ENCODE measurements around the gene SLC4A5.
"Not testable (repeated sequence)": the region's sequence is repeated elsewhere in the genome, so short reads cannot be mapped to it uniquely, and the experiment has no call there.

SLC4A5 gene

DNA sequence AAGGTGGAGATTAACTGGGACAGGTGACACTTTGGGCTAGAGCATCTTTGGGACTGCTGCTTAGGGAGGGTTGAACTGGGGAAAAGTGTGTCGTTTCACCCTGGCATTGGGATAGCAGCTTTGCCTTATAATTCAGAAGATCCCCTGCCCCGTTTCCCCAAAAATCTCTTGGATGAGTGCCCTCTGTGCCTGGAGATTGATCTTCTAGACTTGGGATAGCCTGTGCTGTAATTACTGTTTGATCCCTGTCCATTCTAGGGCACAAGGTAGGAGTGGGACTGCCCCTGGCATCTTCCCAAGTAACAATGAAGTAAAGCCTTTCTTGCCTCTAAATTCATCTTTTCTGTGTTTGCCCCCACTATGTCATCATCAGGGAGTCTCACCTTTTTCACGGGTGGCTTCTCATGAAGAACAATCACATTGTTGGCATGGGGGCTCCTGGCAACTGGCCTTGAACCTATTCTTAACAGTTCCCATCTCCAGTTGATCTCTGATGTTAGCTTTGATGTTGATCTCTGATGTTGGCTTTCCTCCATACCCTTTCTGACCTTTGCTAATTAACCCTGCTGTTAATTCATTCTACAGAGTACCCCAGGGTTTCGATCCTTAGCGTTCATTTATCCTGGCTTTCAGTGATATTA lies 123.2 kb downstream of the SLC4A5 start:
- intact Hi-C loops (cut with micrococcal nuclease) = no loop called here
- Mint-ChIP-seq H3K36me3 (ENCODE audit: low read depth) (peaks cover 74% of the 10 kb centered on the region), H3K4me1 (ENCODE audit: low read depth) (peaks cover 35% of the 10 kb centered on the region), H3K27ac (no peak overlapping the region), H3K9me3 (no peaks in the 10 kb centered on the region), H3K27me3 (no peaks in the 10 kb centered on the region), H3K4me3 (no peak overlapping the region)

GRCh38 chr2:74216642-74217041 lies 126.6 kb downstream of the SLC4A5 start:
- no peak overlapping the region for H3K4me3 Mint-ChIP-seq
- H3K27me3 Mint-ChIP-seq = no peaks in the 10 kb centered on the region
- H3K27ac Mint-ChIP-seq = no peak overlapping the region
- peaks cover 100% of the 10 kb centered on the region for H3K36me3 Mint-ChIP-seq (ENCODE audit: low read depth)
- intact Hi-C loops (cut with micrococcal nuclease) = no loop called here
- peaks cover 4% of the 10 kb centered on the region for H3K4me1 Mint-ChIP-seq (ENCODE audit: low read depth)
- no peaks in the 10 kb centered on the region for H3K9me3 Mint-ChIP-seq

- H3K27ac Mint-ChIP-seq; H3K4me3 Mint-ChIP-seq; intact Hi-C loops (cut with micrococcal nuclease); H3K27me3 Mint-ChIP-seq; H3K4me1 Mint-ChIP-seq (ENCODE audit: low read depth); H3K9me3 Mint-ChIP-seq: not testable (repeated sequence)
- H3K36me3 Mint-ChIP-seq (ENCODE audit: low read depth) = peaks cover 100% of the 10 kb centered on the region
Measured at GRCh38 chr2:74215771-74216170, 127.4 kb downstream of the SLC4A5 start.

- Mint-ChIP-seq H3K4me1 (ENCODE audit: low read depth) (no peaks in the 10 kb centered on the region), H3K4me3 (no peak overlapping the region), H3K36me3 (ENCODE audit: low read depth) (peaks cover 96% of the 10 kb centered on the region), H3K27ac (no peak overlapping the region), H3K27me3 (no peaks in the 10 kb centered on the region), H3K9me3 (no peaks in the 10 kb centered on the region)
- intact Hi-C loops (cut with micrococcal nuclease) = no loop called here
Measured at GRCh38 chr2:74212702-74213410, 130.4 kb downstream of the SLC4A5 start.

GRCh38 chr2:74206180-74206688 lies 137.0 kb downstream of the SLC4A5 start:
- H3K27me3 Mint-ChIP-seq = no peaks in the 10 kb centered on the region
- H3K36me3 Mint-ChIP-seq (ENCODE audit: low read depth) = peaks cover 93% of the 10 kb centered on the region
- H3K9me3 Mint-ChIP-seq = no peaks in the 10 kb centered on the region
- peak overlapping the region; percentile 91 for H3K27ac Mint-ChIP-seq
- peak overlapping the region; percentile 57 for H3K4me3 Mint-ChIP-seq
- intact Hi-C loops (cut with micrococcal nuclease) = no loop called here
- H3K4me1 Mint-ChIP-seq (ENCODE audit: low read depth) = peaks cover 40% of the 10 kb centered on the region

- intact Hi-C loops (cut with micrococcal nuclease) = no loop called here
- H3K27me3 Mint-ChIP-seq = no peaks in the 10 kb centered on the region
- peaks cover 47% of the 10 kb centered on the region for H3K4me1 Mint-ChIP-seq (ENCODE audit: low read depth)
- peaks cover 92% of the 10 kb centered on the region for H3K36me3 Mint-ChIP-seq (ENCODE audit: low read depth)
- H3K4me3 Mint-ChIP-seq = peak overlapping the region; percentile 27
- H3K9me3 Mint-ChIP-seq = no peaks in the 10 kb centered on the region
- H3K27ac Mint-ChIP-seq = peak overlapping the region; percentile 91
Measured at GRCh38 chr2:74205596-74205995, 137.6 kb downstream of the SLC4A5 start.

DNA sequence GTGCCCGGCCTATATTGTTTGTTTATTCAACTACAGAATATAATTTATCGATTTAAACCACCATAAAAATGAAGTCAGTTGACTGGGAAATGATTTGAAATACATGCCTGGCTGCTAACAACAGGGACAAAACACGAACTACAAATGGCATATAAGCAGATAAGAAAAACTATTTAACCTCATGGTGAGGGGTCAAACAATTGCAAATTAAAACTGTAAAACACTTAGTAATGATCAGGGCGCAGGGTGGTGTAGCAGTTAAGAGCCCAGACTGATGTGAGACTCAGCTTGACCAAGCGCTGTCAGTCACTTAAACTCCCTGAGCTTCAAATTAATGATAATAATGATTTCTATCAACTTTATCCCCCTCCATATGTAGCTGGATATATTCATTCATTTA lies 138.1 kb downstream of the SLC4A5 start:
- Mint-ChIP-seq H3K4me1 (ENCODE audit: low read depth) (peaks cover 52% of the 10 kb centered on the region), H3K27ac (peak overlapping the region; percentile 91), H3K9me3 (no peaks in the 10 kb centered on the region), H3K27me3 (no peaks in the 10 kb centered on the region), H3K4me3 (no peak overlapping the region), H3K36me3 (ENCODE audit: low read depth) (peaks cover 96% of the 10 kb centered on the region)
- intact Hi-C loops (cut with micrococcal nuclease) = no loop called here

- H3K27me3 Mint-ChIP-seq = no peaks in the 10 kb centered on the region
- peaks cover 58% of the 10 kb centered on the region for H3K4me1 Mint-ChIP-seq (ENCODE audit: low read depth)
- no peak overlapping the region for H3K4me3 Mint-ChIP-seq
- intact Hi-C loops (cut with micrococcal nuclease) = loop anchor here (5.0 kb wide), 1 partner anchor 37 kb away; no protein-coding TSS in a partner anchor
- peak overlapping the region; percentile 91 for H3K27ac Mint-ChIP-seq
- H3K36me3 Mint-ChIP-seq (ENCODE audit: low read depth) = peaks cover 96% of the 10 kb centered on the region
- H3K9me3 Mint-ChIP-seq = no peaks in the 10 kb centered on the region
Measured at GRCh38 chr2:74204436-74204835, 138.8 kb downstream of the SLC4A5 start.

DNA sequence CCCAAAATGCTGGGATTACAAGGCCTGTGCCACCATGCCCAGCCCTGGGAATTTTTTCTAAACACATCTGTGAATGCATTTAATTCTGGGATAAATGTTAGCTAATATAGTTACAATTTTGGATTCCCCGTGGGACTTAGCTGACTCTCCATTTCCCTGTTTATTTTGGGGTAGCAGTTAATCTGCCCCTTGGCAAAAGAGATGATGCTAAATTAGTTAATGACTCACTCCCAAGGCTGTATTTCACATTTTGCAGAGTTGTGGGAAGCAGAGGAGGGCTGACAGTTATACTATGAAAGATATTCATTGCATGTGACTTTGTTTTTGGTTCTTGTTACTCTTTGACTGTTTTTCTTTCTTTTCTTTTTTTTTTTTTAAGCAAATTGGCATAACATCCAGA lies 141.6 kb downstream of the SLC4A5 start:
- H3K4me3 Mint-ChIP-seq = peak overlapping the region; percentile 53
- H3K27me3 Mint-ChIP-seq = no peaks in the 10 kb centered on the region
- no peaks in the 10 kb centered on the region for H3K9me3 Mint-ChIP-seq
- no peak overlapping the region for H3K27ac Mint-ChIP-seq
- intact Hi-C loops (cut with micrococcal nuclease) = loop anchor here (5.0 kb wide), 1 partner anchor 34 kb away; no protein-coding TSS in a partner anchor
- peaks cover 80% of the 10 kb centered on the region for H3K36me3 Mint-ChIP-seq (ENCODE audit: low read depth)
- H3K4me1 Mint-ChIP-seq (ENCODE audit: low read depth) = peaks cover 73% of the 10 kb centered on the region

DNA sequence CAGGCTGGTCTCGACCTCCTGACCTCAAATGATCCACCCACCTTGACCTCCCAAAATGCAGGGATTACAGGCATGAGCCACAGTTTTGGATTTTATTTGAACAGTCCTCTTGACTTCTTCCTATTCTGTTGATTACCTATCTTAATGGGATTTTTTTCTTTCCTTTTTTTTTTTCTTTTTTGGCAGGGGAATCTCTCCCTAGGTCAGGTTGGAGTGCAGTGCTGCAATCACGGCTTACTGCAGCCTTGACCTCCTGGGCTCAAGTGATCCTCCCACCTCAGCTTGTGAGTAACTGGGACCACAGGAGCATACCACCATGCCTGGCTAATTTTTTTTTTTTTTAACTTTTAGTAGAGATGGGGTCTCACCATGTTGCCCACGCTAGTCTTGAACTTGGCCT lies 142.0 kb downstream of the SLC4A5 start:
- Mint-ChIP-seq H3K4me1 (ENCODE audit: low read depth) (peaks cover 69% of the 10 kb centered on the region), H3K27ac (no peak overlapping the region)

DNA sequence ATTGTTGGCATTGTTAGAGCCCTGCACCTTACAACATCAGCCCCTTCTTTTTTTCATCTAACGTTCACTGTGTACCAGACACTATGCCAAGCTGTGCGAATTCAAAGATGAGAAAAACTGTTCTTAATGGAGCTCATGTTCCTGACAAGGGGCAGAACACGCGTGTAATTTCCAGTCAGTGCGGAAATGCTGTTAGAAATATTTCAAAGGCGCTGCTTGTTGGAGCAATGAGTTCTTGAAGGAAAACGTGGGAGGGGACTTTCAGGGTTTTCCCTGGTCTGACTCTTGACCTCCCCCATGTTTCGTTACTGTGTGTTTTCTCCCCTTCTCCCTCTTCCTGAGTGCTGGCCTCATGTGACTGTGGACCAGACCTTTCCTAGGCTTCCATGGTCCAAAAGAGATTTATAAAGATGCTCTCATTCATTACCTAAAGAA lies 143.3 kb downstream of the SLC4A5 start:
- intact Hi-C loops (cut with micrococcal nuclease) = loop anchor here (5.0 kb wide), 1 partner anchor 33 kb away; no protein-coding TSS in a partner anchor
- H3K4me3 Mint-ChIP-seq = peak overlapping the region; percentile 95
- peaks cover 63% of the 10 kb centered on the region for H3K36me3 Mint-ChIP-seq (ENCODE audit: low read depth)
- H3K9me3 Mint-ChIP-seq = no peaks in the 10 kb centered on the region
- peak overlapping the region; percentile 92 for H3K27ac Mint-ChIP-seq
- no peaks in the 10 kb centered on the region for H3K27me3 Mint-ChIP-seq
- H3K4me1 Mint-ChIP-seq (ENCODE audit: low read depth) = peaks cover 56% of the 10 kb centered on the region

More for the DNA sequence above, 142.0 kb downstream of the SLC4A5 start:
- peak overlapping the region; percentile 53 for H3K4me3 Mint-ChIP-seq
- H3K27me3 Mint-ChIP-seq = no peaks in the 10 kb centered on the region
- intact Hi-C loops (cut with micrococcal nuclease) = loop anchor here (5.0 kb wide), 1 partner anchor 34 kb away; no protein-coding TSS in a partner anchor
- H3K9me3 Mint-ChIP-seq = no peaks in the 10 kb centered on the region
- peaks cover 76% of the 10 kb centered on the region for H3K36me3 Mint-ChIP-seq (ENCODE audit: low read depth)

GRCh38 chr2:74199275-74199701 lies 143.9 kb downstream of the SLC4A5 start:
- no peaks in the 10 kb centered on the region for H3K9me3 Mint-ChIP-seq
- H3K4me3 Mint-ChIP-seq = peak overlapping the region; percentile 95
- peaks cover 50% of the 10 kb centered on the region for H3K4me1 Mint-ChIP-seq (ENCODE audit: low read depth)
- intact Hi-C loops (cut with micrococcal nuclease) = no loop called here
- H3K36me3 Mint-ChIP-seq (ENCODE audit: low read depth) = peaks cover 57% of the 10 kb centered on the region
- H3K27ac Mint-ChIP-seq = peak overlapping the region; percentile 92
- no peaks in the 10 kb centered on the region for H3K27me3 Mint-ChIP-seq

- no peaks in the 10 kb centered on the region for H3K9me3 Mint-ChIP-seq
- H3K27ac Mint-ChIP-seq = peak within 1 kb of the TSS; percentile 92
- peak within 1 kb of the TSS; percentile 95 for H3K4me3 Mint-ChIP-seq
- peaks cover 44% of the 10 kb centered on the region for H3K4me1 Mint-ChIP-seq (ENCODE audit: low read depth)
- H3K27me3 Mint-ChIP-seq = no peaks in the 10 kb centered on the region
- intact Hi-C loops (cut with micrococcal nuclease) = loop anchor here (1.0 kb wide), 1 partner anchor 20 kb away; the partner anchor contains the start of gene MOB1A
- peaks cover 51% of the 10 kb centered on the region for H3K36me3 Mint-ChIP-seq (ENCODE audit: low read depth)
Measured at GRCh38 chr2:74198461-74199274, 144.5 kb downstream of the SLC4A5 start, which contains the start of gene MTHFD2. Gene MTHFD2, plus strand, starts transcription at chr2:74198615. Its CDS starts 27 bp downstream, at chr2:74198642.

Data from dendritic cell treated with granulocyte-macrophage colony-stimulating factor and Interleukin-4, amounts not matched to agents 40 ng/mL and 50 ng/mL, for 4 days (primary cell).